Kidney epithelial cell (primary cell): ENCODE data around the gene TMEM108. TPM values are rescaled to one million over a fixed set of nuclear protein-coding genes. Genes with fewer than 3 reads are reported as not detected.

Experiments used
- DNase-seq: peaks from one replicate; pipeline ENCODE4 v3.0.0-alpha.2; 2010; ENCODE audit warnings: low read depth
- H3K27me3 ChIP-seq: 2 replicates; pipeline ENCODE4 v1.6.0; 2011; ENCODE audit warnings: low read length; ENCODE audit not compliant: control insufficient read depth, insufficient read depth
- H3K36me3 ChIP-seq: 2 replicates; pipeline ENCODE4 v1.5.1; 2011; ENCODE audit warnings: low read length; ENCODE audit not compliant: control insufficient read depth, insufficient read depth
- H3K4me3 ChIP-seq: 2 replicates; pipeline ENCODE4 v1.5.1; 2011; ENCODE audit warnings: low read depth, mild to moderate bottlenecking, control low read depth, low read length
- total RNA-seq: library from RNA; depleted of rRNA; stranded (reverse); fragments of >200 nt; gene quantifications from 2 replicates; pipeline ENCODE4 v1.2.3, GENCODE V29; 2015
- TF ChIP-seq, protein P1 (sequence below): IDR thresholded peaks from 2 replicates; pipeline ENCODE4 v1.5.1; 2011; ENCODE audit warnings: mild to moderate bottlenecking, moderate library complexity, low read length, control low read depth, inconsistent platforms; ENCODE audit not compliant: insufficient read depth, poor library complexity, severe bottlenecking

The TMEM108 gene
- total RNA-seq, 1 donor from 2014 or later: 4.4 TPM

GRCh38 chr3:133130168-133130567, 92.0 kb downstream of the TMEM108 start:
- no peak for DNase-seq
- no peaks in the 10 kb centered on the region for H3K36me3 ChIP-seq
- H3K27me3 ChIP-seq: no peaks in the 10 kb centered on the region
- no peak overlapping the region for H3K4me3 ChIP-seq
- TF ChIP-seq, protein P1, sequence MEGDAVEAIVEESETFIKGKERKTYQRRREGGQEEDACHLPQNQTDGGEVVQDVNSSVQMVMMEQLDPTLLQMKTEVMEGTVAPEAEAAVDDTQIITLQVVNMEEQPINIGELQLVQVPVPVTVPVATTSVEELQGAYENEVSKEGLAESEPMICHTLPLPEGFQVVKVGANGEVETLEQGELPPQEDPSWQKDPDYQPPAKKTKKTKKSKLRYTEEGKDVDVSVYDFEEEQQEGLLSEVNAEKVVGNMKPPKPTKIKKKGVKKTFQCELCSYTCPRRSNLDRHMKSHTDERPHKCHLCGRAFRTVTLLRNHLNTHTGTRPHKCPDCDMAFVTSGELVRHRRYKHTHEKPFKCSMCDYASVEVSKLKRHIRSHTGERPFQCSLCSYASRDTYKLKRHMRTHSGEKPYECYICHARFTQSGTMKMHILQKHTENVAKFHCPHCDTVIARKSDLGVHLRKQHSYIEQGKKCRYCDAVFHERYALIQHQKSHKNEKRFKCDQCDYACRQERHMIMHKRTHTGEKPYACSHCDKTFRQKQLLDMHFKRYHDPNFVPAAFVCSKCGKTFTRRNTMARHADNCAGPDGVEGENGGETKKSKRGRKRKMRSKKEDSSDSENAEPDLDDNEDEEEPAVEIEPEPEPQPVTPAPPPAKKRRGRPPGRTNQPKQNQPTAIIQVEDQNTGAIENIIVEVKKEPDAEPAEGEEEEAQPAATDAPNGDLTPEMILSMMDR: no peak

DNA sequence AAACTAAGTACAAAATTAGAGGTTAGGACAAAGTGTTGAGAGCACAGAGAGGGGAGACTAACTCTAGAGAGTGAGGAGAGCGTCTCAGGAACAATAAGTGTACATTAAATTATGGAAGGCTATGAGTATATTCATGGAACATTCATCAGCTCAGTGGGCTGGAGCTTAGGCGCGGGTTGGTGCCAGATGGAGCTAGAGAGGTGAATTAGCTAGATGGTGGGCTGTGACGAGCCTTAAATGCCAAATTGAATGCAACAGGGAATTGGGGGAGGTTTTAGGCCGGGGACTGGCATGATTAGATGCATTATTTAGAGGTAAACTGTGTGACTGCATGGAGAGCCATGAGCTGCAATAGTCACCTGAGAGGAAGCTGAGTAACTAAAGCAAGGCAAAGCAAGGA, 97.1 kb downstream of the TMEM108 start:
- H3K27me3 ChIP-seq: no peaks in the 10 kb centered on the region
- TF ChIP-seq, protein P1: no peak

GRCh38 chr3:133136114-133137041, 98.2 kb downstream of the TMEM108 start:
- DNase-seq: no peak
- Histone ChIP-seq H3K27me3 (no peaks in the 10 kb centered on the region), H3K36me3 (no peaks in the 10 kb centered on the region), H3K4me3 (no peak overlapping the region)
- TF ChIP-seq, protein P1: no peak

More for the DNA sequence above, 97.1 kb downstream of the TMEM108 start:
- no peak for DNase-seq
- no peak overlapping the region for H3K4me3 ChIP-seq
- no peaks in the 10 kb centered on the region for H3K36me3 ChIP-seq

DNA sequence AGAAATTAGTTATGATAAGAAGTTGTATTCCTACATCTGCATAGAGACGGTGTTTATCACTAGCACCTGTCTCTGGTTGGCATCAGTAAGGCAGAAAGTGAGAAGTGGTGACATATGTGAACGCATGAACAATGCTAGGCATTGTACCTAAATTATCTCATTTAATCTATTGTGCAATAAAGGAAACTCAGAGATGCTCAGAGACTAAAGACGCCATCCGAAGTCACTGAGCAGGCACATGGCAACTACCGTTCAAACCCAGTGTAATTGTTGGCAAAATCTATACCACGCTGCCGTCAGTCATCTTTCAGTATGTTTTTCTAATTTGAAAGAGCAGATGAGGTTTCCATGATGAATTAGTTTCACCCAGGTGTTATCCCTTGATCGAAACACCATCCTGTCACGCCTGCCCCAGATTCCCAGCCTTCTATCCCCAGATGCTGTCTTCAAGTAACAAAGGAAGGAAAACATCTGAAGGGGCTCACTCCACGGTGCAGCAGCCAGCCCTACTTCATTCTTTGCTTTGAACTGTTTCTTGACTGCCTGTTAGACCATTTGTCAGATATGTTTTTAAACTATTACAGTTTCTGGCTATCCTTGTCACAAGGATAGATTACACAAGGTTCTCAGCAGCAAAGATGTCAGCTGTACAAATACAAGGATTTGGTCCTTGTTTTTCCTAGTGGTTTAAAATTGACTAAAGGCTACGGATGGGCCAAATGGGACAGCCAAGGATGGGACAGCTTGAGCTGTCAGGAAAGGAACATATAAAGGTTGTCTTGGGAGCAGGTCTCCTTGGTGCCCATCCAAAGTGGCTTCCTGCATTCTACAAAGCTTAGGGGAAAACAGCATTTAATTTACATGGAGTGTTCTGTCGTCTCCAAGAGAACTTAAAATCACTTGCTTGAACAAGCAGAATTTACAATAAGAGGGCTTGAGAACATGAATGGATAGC, 99.1 kb downstream of the TMEM108 start:
- Histone ChIP-seq H3K4me3 (no peak overlapping the region), H3K27me3 (no peaks in the 10 kb centered on the region), H3K36me3 (no peaks in the 10 kb centered on the region)
- TF ChIP-seq, protein P1: no peak
- no peak for DNase-seq

- H3K27me3 ChIP-seq: no peaks in the 10 kb centered on the region
- DNase-seq: no peak
- no peak overlapping the region for H3K4me3 ChIP-seq
- TF ChIP-seq, protein P1: no peak
- no peaks in the 10 kb centered on the region for H3K36me3 ChIP-seq
Observed at GRCh38 chr3:133138017-133138416, 99.8 kb downstream of the TMEM108 start.
